H1 (cell line): Measurements from ENCODE around the gene MRPL54. TPM values are rescaled to one million over a fixed set of nuclear protein-coding genes. Genes with fewer than 3 reads are reported as not detected.

Experiments used
- CTCF ChIA-PET: fragments of 300-600 bp; sonication (Branson Sonifier 250); formaldehyde crosslinking; loops from one replicate; lab custom pipeline; 2021; ENCODE audit not compliant: partially characterized antibody; lab: Charles Lee
- POLR2A ChIA-PET: fragments of 300-600 bp; sonication (Branson Sonifier 250); formaldehyde crosslinking; loops from one replicate; lab custom pipeline; 2021; ENCODE audit warnings: inconsistent platforms; ENCODE audit not compliant: partially characterized antibody; lab: Charles Lee
- DNase-seq, 2 experiments: peaks; one replicate each; pipeline versions ENCODE4 v3.0.0 to v3.0.0-alpha.2; 2010 to 2022; ENCODE audit warnings: low spot score in 2 of 2, low read depth in 1 of 2, mixed read lengths in 1 of 2
- FAIRE-seq: peaks from 2 replicates; lab custom pipeline; 2011; peaks lifted over from hg19 to GRCh38; lab: Jason Lieb, UNC
- H2AFZ ChIP-seq: 2 replicates; pipeline ENCODE4 v1.8.1; 2012; ENCODE audit warnings: low read length, inconsistent platforms
- H2AK5ac ChIP-seq: 2 replicates; pipeline ENCODE4 v1.6.1; 2013; ENCODE audit warnings: low read depth, low read length
- H2BK120ac ChIP-seq: replicated peaks from 2 replicates; pipeline ENCODE3; 2013; ENCODE audit warnings: low read depth, low read length, inconsistent platforms
- H2BK12ac ChIP-seq: 2 replicates; pipeline ENCODE4 v1.6.1; 2013; ENCODE audit warnings: low read depth, low read length
- H2BK15ac ChIP-seq: 2 replicates; pipeline ENCODE4 v1.6.1; 2013; ENCODE audit warnings: low read length
- H2BK20ac ChIP-seq: 2 replicates; pipeline ENCODE4 v1.6.1; 2013; ENCODE audit warnings: low read length
- H2BK5ac ChIP-seq: 2 replicates; pipeline ENCODE4 v1.6.1; 2013; ENCODE audit warnings: low read depth, low read length
- H3K14ac ChIP-seq: 2 replicates; pipeline ENCODE4 v1.6.1; 2013; ENCODE audit warnings: inconsistent platforms; ENCODE audit not compliant: insufficient read length
- H3K18ac ChIP-seq: 2 replicates; pipeline ENCODE4 v1.6.1; 2013; ENCODE audit warnings: low read length; ENCODE audit errors: extremely low read depth
- H3K23ac ChIP-seq: 2 replicates; pipeline ENCODE4 v1.6.1; 2013; ENCODE audit warnings: inconsistent platforms; ENCODE audit not compliant: insufficient read length
- H3K23me2 ChIP-seq: 2 replicates; pipeline ENCODE4 v1.6.1; 2013; ENCODE audit warnings: low read depth, low read length
- H3K27ac ChIP-seq: 2 replicates; pipeline ENCODE4 v1.6.1; 2011; ENCODE audit warnings: low read depth, low read length, inconsistent platforms
- H3K27me3 ChIP-seq, 4 experiments: replicated peaks in 1 of 4; 1 replicate in 1 of 4; 2 replicates in 3 of 4; pipeline versions ENCODE4 v1.6.1 to v1.8.1; 2011 to 2013; ENCODE audit warnings: low read length in 3 of 4, mild to moderate bottlenecking in 3 of 4, inconsistent platforms in 2 of 4, mixed read lengths in 2 of 4, moderate library complexity in 1 of 4; ENCODE audit not compliant: control insufficient read depth in 3 of 4, insufficient read depth in 3 of 4; ENCODE audit errors: extremely low read depth in 1 of 4
- H3K36me3 ChIP-seq, 4 experiments: 2 replicates each; pipeline versions ENCODE4 v1.6.1 to v1.8.1; 2011 to 2013; ENCODE audit warnings: mild to moderate bottlenecking in 4 of 4, low read length in 3 of 4, moderate library complexity in 2 of 4, control low read depth in 1 of 4, inconsistent platforms in 1 of 4; ENCODE audit not compliant: insufficient read depth in 4 of 4, control insufficient read depth in 2 of 4
- H3K4ac ChIP-seq: replicated peaks from 2 replicates; pipeline ENCODE3; 2013; ENCODE audit warnings: low read length, low read depth, mixed read lengths, inconsistent platforms; ENCODE audit not compliant: insufficient read length
- H3K4me1 ChIP-seq, 4 experiments: replicated peaks in 1 of 4; 1 replicate in 1 of 4; 2 replicates in 3 of 4; pipeline versions ENCODE4 v1.6.1 to v1.8.1; 2011 to 2013; ENCODE audit warnings: low read length in 3 of 4, inconsistent platforms in 2 of 4, mixed read lengths in 1 of 4; ENCODE audit not compliant: insufficient read depth in 4 of 4, control insufficient read depth in 3 of 4
- H3K4me2 ChIP-seq, 2 experiments: 2 replicates each; pipeline versions ENCODE4 v1.6.1 to v1.8.1; 2011 to 2013; ENCODE audit warnings: low read depth in 2 of 2, low read length in 2 of 2, control low read depth in 1 of 2, inconsistent platforms in 1 of 2, mild to moderate bottlenecking in 1 of 2; ENCODE audit not compliant: insufficient read depth in 1 of 2
- H3K4me3 ChIP-seq, 4 experiments: fragments of 200-600, 300-600 bp in 1 of 4; sonication (generic), shearing (Covaris generic), sonication (Bioruptor Twin) in 1 of 4; 2 replicates each; pipeline versions ENCODE4 v1.5.1 to v1.8.1; 2011 to 2016; ENCODE audit warnings: low read length in 4 of 4, low read depth in 3 of 4, control low read depth in 2 of 4, inconsistent platforms in 2 of 4, mild to moderate bottlenecking in 2 of 4, mixed read lengths in 1 of 4, moderate library complexity in 1 of 4; ENCODE audit not compliant: insufficient read depth in 2 of 4; ENCODE audit errors: extremely low read depth in 1 of 4
- H3K56ac ChIP-seq: replicated peaks from 2 replicates; pipeline ENCODE3; 2013; ENCODE audit warnings: low read depth, mild to moderate bottlenecking, mixed read lengths, low read length, inconsistent platforms; ENCODE audit not compliant: insufficient read length
- H3K79me1 ChIP-seq: 2 replicates; pipeline ENCODE4 v1.6.1; 2013; ENCODE audit warnings: low read depth, low read length, control low read depth
- H3K79me2 ChIP-seq, 2 experiments: 2 replicates each; pipeline versions ENCODE4 v1.6.1 to v1.8.1; 2012 to 2013; ENCODE audit warnings: low read length in 2 of 2, mild to moderate bottlenecking in 2 of 2, inconsistent platforms in 1 of 2; ENCODE audit not compliant: insufficient read depth in 2 of 2, control insufficient read depth in 1 of 2
- H3K9ac ChIP-seq, 4 experiments: replicated peaks in 1 of 4; 1 replicate in 1 of 4; 2 replicates in 3 of 4; pipeline versions ENCODE4 v1.6.1 to v1.8.1; 2011 to 2013; ENCODE audit warnings: low read depth in 3 of 4, low read length in 3 of 4, control low read depth in 2 of 4, mild to moderate bottlenecking in 2 of 4, moderate library complexity in 2 of 4, inconsistent platforms in 1 of 4; ENCODE audit errors: extremely low read depth in 1 of 4
- H3K9me3 ChIP-seq, 2 experiments: 2 replicates each; pipeline versions ENCODE4 v1.6.1 to v1.8.1; 2012 to 2013; ENCODE audit warnings: mild to moderate bottlenecking in 2 of 2, moderate library complexity in 2 of 2, control low read depth in 1 of 2, inconsistent platforms in 1 of 2, low read depth in 1 of 2, low read length in 1 of 2, mixed read lengths in 1 of 2; ENCODE audit not compliant: insufficient read depth in 2 of 2
- H4K20me1 ChIP-seq, 2 experiments: replicated peaks in 1 of 2; 2 replicates each; pipeline versions ENCODE3 to v1.8.1; 2011 to 2013; ENCODE audit warnings: inconsistent platforms in 2 of 2, low read length in 2 of 2, mild to moderate bottlenecking in 1 of 2; ENCODE audit not compliant: insufficient read depth in 2 of 2, control insufficient read depth in 1 of 2
- H4K5ac ChIP-seq: 2 replicates; pipeline ENCODE4 v1.6.1; 2013; ENCODE audit warnings: low read length, low read depth, mixed read lengths, inconsistent platforms; ENCODE audit not compliant: insufficient read length
- H4K8ac ChIP-seq: 2 replicates; pipeline ENCODE4 v1.8.0; 2013; ENCODE audit warnings: mild to moderate bottlenecking, moderate library complexity, low read length, inconsistent platforms; ENCODE audit not compliant: insufficient read depth; ENCODE audit errors: extremely low read depth
- H4K91ac ChIP-seq: replicated peaks from 2 replicates; pipeline ENCODE3; 2013; ENCODE audit warnings: low read length, mixed read lengths, inconsistent platforms; ENCODE audit not compliant: insufficient read length
- BCL11A ChIP-seq, 2 experiments: IDR thresholded peaks; one replicate each; pipeline ENCODE4 v1.6.1; 2011; ENCODE audit warnings: low read depth in 2 of 2, low read length in 2 of 2, mild to moderate bottlenecking in 2 of 2
- CHD2 ChIP-seq: IDR thresholded peaks from 2 replicates; pipeline ENCODE4 v1.6.1; 2012; ENCODE audit warnings: low read length, improper control_type of control experiment
- GTF2F1 ChIP-seq: IDR thresholded peaks from 2 replicates; pipeline ENCODE4 v1.6.1; 2012; ENCODE audit warnings: low read depth, low read length, improper control_type of control experiment, borderline replicate concordance
- KDM5A ChIP-seq: fragments of 200-600 bp; IDR thresholded peaks from 2 replicates; pipeline ENCODE4 v1.7.1; 2012; ENCODE audit warnings: mild to moderate bottlenecking, low read length, inconsistent platforms, mixed read lengths
- POLR2AphosphoS5 ChIP-seq: IDR thresholded peaks from 2 replicates; pipeline ENCODE4 v1.6.1; 2011; ENCODE audit warnings: low read depth, low read length
- TAF1 ChIP-seq: IDR thresholded peaks from 2 replicates; pipeline ENCODE4 v1.6.1; 2011; ENCODE audit warnings: mild to moderate bottlenecking, low read depth, low read length
- ZNF274 ChIP-seq: IDR thresholded peaks from 2 replicates; pipeline ENCODE4 v1.7.0; 2012; ENCODE audit warnings: low read length, borderline replicate concordance; ENCODE audit errors: extremely low read depth
- WGBS, 2 experiments: shearing (Covaris generic) in 1 of 2; methylation state at CpG; one replicate each; pipeline versions ENCODE4 v1.1.6 to v1.1.7; 2013 to 2015; ENCODE audit warnings: low lambda C conversion rate in 2 of 2, mixed read lengths in 2 of 2, inconsistent platforms in 1 of 2, low coverage in 1 of 2, missing lambda C conversion rate in 1 of 2; ENCODE audit not compliant: insufficient replicate concordance in 2 of 2, insufficient coverage in 1 of 2, insufficient read length in 1 of 2; ENCODE audit errors: extremely low coverage in 1 of 2, missing lambda C conversion rate in 1 of 2; 5-methylcytosine and 5-hydroxymethylcytosine counted together
- polyA plus RNA-seq, 7 experiments: library from polyadenylated mRNA; depleted of rRNA in 3 of 7; stranded (reverse) in 5 of 7; unstranded in 2 of 7; fragments of >200 nt in 5 of 7; fragments of 200-250 nt in 2 of 7; gene quantifications; 1 replicate in 5 of 7; 2 replicates in 1 of 7; 4 replicates in 1 of 7; pipeline versions ENCODE4 v1.2.1 to v1.2.3, GENCODE V29; 2011 to 2013; ENCODE audit warnings: missing spikeins in 2 of 7, mixed read lengths in 2 of 7
- total RNA-seq: library from RNA; stranded (reverse); fragmentation: NEBNext Ultra II Directional; extraction: Animal tissue kit (Norgen Biotek cat#: 25700); gene quantifications from 2 replicates; pipeline ENCODE4 v1.2.1, GENCODE V29; 2021
- TF ChIP-seq, protein P1 (sequence below): IDR thresholded peaks from 2 replicates; pipeline ENCODE4 v1.6.1; 2011; ENCODE audit warnings: low read length, improper control_type of control experiment
- TF ChIP-seq, protein P2 (sequence below): IDR thresholded peaks from 2 replicates; pipeline ENCODE4 v1.6.1; 2012; ENCODE audit warnings: low read length, inconsistent platforms

The MRPL54 gene
- total and polyA plus RNA-seq, 2 of the 8 experiments (the other 6 are each of a cell fraction or from before 2014, with no cell fraction given), result 63.8 to 72.8 TPM

DNA sequence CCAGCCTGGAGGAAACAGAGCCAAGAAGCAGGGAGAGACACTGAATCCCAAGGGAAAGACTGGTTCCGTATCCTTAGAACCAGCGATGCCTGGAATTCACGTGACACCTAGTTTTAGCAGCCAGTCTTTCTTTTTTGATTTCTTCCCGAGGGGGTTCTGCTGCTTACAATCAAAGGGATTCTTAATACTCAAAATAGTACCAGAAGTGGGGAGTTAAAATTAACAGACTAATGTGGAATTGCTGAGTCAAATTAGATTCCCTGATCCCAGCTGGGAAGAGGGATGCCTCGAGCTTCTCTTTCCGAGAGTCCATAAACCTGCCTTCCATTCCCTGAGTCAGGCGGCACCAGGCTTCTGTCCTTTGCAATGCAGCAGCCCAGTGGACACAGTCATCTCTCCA is 28.5 kb downstream of the MRPL54 start:
- Histone ChIP-seq H2BK5ac (no peak overlapping the region), H3K36me3 (no peaks in the 10 kb centered on the region), H3K79me1 (no peaks in the 10 kb centered on the region), H4K5ac (no peak overlapping the region), H3K4ac (no peak overlapping the region), H3K79me2 (no peaks in the 10 kb centered on the region), H3K18ac (no peak overlapping the region), H2BK12ac (no peak overlapping the region), H2AK5ac (no peak overlapping the region), H2AFZ (no peak overlapping the region), H3K9me3 (0 out of 4 replicates have a peak, but pooled peaks cover 0 to 4% of the 10 kb centered on the region in 2 experiments), H3K4me1 (no peaks in the 10 kb centered on the region), H4K8ac (no peak overlapping the region), H3K9ac (no peak overlapping the region), H3K23ac (no peak overlapping the region), H3K27me3 (peaks cover 0 to 3% (median 1%) of the 10 kb centered on the region in 4 experiments; a peak in 4 of 7 replicates), H3K4me2 (no peak overlapping the region), H3K23me2 (no peaks in the 10 kb centered on the region; the same call in 1 of the 2 replicates), H2BK20ac (no peak overlapping the region), H3K56ac (no peak overlapping the region), H2BK15ac (no peak overlapping the region), H3K27ac (no peak overlapping the region), H4K91ac (no peak overlapping the region), H3K4me3 (no peak overlapping the region), H2BK120ac (no peak overlapping the region), H3K14ac (no peak overlapping the region), H4K20me1 (no peaks in the 10 kb centered on the region)
- DNase-seq (no peak), FAIRE-seq (no peak)
- CTCF ChIA-PET, result interaction anchor here (0.5 to 1.9 kb wide), 6 partner anchors 20 to 81 kb away, joined by 3 to 6 read pairs (median 4); no protein-coding TSS in a partner anchor
- 91% methylated on average over 7 of the region's 7 CpGs; no CpG with 5 or more reads in 1 of the 2 experiments for WGBS, 2 experiments
- POLR2A ChIA-PET, result interaction anchor here (0.9 kb wide), 1 partner anchor 11 kb away, joined by 3 read pairs; no protein-coding TSS in a partner anchor
- no peak for TF ChIP-seq BCL11A (IDR thresholded peaks at IDR 0.05; ENCODE audit: low read depth in 2 of 2, low read length in 2 of 2)
- TF ChIP-seq POLR2AphosphoS5, result no peak
- TF ChIP-seq GTF2F1, result no peak
- no peak for TF ChIP-seq KDM5A
- no peak for TF ChIP-seq ZNF274
- no peak for TF ChIP-seq CHD2
- TF ChIP-seq, protein P1, sequence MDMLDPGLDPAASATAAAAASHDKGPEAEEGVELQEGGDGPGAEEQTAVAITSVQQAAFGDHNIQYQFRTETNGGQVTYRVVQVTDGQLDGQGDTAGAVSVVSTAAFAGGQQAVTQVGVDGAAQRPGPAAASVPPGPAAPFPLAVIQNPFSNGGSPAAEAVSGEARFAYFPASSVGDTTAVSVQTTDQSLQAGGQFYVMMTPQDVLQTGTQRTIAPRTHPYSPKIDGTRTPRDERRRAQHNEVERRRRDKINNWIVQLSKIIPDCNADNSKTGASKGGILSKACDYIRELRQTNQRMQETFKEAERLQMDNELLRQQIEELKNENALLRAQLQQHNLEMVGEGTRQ, result no peak
- TF ChIP-seq, protein P2, sequence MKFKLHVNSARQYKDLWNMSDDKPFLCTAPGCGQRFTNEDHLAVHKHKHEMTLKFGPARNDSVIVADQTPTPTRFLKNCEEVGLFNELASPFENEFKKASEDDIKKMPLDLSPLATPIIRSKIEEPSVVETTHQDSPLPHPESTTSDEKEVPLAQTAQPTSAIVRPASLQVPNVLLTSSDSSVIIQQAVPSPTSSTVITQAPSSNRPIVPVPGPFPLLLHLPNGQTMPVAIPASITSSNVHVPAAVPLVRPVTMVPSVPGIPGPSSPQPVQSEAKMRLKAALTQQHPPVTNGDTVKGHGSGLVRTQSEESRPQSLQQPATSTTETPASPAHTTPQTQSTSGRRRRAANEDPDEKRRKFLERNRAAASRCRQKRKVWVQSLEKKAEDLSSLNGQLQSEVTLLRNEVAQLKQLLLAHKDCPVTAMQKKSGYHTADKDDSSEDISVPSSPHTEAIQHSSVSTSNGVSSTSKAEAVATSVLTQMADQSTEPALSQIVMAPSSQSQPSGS, result no peak
- no peak for TF ChIP-seq TAF1
